ENCODE results near the gene B4GALNT4. TPM values are rescaled to one million over a fixed set of nuclear protein-coding genes. Genes with fewer than 3 reads are reported as not detected.
A peak's percentile ranks its signal among the peaks of the same experiment; 100 is the strongest.

Gene B4GALNT4
- total and polyA plus RNA-seq, 2 of the 8 experiments (the other 6 are each of a cell fraction or from before 2014, with no cell fraction given) = 40.9 to 76.3 TPM

- TF ChIP-seq ZNF274 (IDR thresholded peaks at IDR 0.05; ENCODE audit: borderline replicate concordance, extremely low read depth, low read length) = no peak
- no peak for TF ChIP-seq SP4 (IDR thresholded peaks at IDR 0.05; ENCODE audit: low read length)
- no peak for TF ChIP-seq JUN (IDR thresholded peaks at IDR 0.05; ENCODE audit: low read depth, low read length)
- no peak for TF ChIP-seq KDM5A (IDR thresholded peaks at IDR 0.05; ENCODE audit: low read length)
- TF ChIP-seq ATF2 (IDR thresholded peaks at IDR 0.05; ENCODE audit: low read length) = no peak
- peak in 1 of 2 experiments; percentile 71; a peak in 2 of 3 replicates for TF ChIP-seq POLR2A (IDR thresholded peaks at IDR 0.05; ENCODE audit: control extremely low read depth in 1 of 2, low read depth in 2 of 2, low read length in 2 of 2)
- no peak for TF ChIP-seq CHD7 (IDR thresholded peaks at IDR 0.05; ENCODE audit: insufficient replicate concordance, low read length)
- TF ChIP-seq TAF1 (IDR thresholded peaks at IDR 0.05; ENCODE audit: low read depth, low read length) = no peak
- TF ChIP-seq TAF7 (optimal IDR thresholded peaks at IDR 0.05; ENCODE audit: borderline replicate concordance, low read depth, low read length) = no peak
Measured at GRCh38 chr11:355581-356458, 13.5 kb upstream of the B4GALNT4 start (continued).

Measured in H1 (cell line).